ENCODE data around the gene SQSTM1. TPM values are rescaled to one million over a fixed set of nuclear protein-coding genes. Genes with fewer than 3 reads are reported as not detected.
A peak's percentile ranks its signal among the peaks of the same experiment; 100 is the strongest.

SQSTM1 gene
- total RNA-seq, 1 experiment from 2014 or later: 715 TPM

GRCh38 chr5:179822059-179822432 is 1.3 kb downstream of the SQSTM1 start:
- TF ChIP-seq EZH2 (IDR thresholded peaks at IDR 0.05; ENCODE audit: low read depth): no peak
- TF ChIP-seq, protein P1, sequence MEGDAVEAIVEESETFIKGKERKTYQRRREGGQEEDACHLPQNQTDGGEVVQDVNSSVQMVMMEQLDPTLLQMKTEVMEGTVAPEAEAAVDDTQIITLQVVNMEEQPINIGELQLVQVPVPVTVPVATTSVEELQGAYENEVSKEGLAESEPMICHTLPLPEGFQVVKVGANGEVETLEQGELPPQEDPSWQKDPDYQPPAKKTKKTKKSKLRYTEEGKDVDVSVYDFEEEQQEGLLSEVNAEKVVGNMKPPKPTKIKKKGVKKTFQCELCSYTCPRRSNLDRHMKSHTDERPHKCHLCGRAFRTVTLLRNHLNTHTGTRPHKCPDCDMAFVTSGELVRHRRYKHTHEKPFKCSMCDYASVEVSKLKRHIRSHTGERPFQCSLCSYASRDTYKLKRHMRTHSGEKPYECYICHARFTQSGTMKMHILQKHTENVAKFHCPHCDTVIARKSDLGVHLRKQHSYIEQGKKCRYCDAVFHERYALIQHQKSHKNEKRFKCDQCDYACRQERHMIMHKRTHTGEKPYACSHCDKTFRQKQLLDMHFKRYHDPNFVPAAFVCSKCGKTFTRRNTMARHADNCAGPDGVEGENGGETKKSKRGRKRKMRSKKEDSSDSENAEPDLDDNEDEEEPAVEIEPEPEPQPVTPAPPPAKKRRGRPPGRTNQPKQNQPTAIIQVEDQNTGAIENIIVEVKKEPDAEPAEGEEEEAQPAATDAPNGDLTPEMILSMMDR (conservative IDR thresholded peaks at IDR 0.05): no peak
- H3K4me2 ChIP-seq: peak overlapping the region; percentile 100
- peaks cover 53% of the 10 kb centered on the region for H4K20me1 ChIP-seq (ENCODE audit: insufficient read depth)
- peaks cover 55% of the 10 kb centered on the region for H3K4me1 ChIP-seq (replicated peaks; ENCODE audit: insufficient read depth)
- ChIA-PET POLR2A (ENCODE audit: unreplicated experiment) (interaction anchor here (0.5 to 0.7 kb wide), 13 partner anchors 10 to 241 kb away, joined by 3 to 23 read pairs (median 4); partner anchors contain the start of gene HNRNPH1), CTCF (interaction anchor here (0.6 kb wide), 1 partner anchor 118 kb away, joined by 4 read pairs; no protein-coding TSS in a partner anchor)
- H3K27me3 ChIP-seq (ENCODE audit: insufficient read depth, low read depth): no peaks in the 10 kb centered on the region
- TSS peak; percentile 48 for BruUV-seq (replicated peaks)
- peaks cover 71% of the 10 kb centered on the region for H3K79me2 ChIP-seq (ENCODE audit: low read depth)
- peak overlapping the region; percentile 100 for H3K27ac ChIP-seq
- no peaks in the 10 kb centered on the region for H3K9me2 ChIP-seq (ENCODE audit: insufficient read depth)
- H3K4me3 ChIP-seq: peak overlapping the region; percentile 98
- H3K9me3 ChIP-seq (ENCODE audit: insufficient read depth, low read depth): no peaks in the 10 kb centered on the region
- intact Hi-C loops (cut with micrococcal nuclease; ENCODE audit: unreplicated experiment): no loop called here
- peaks cover 47% of the 10 kb centered on the region for H3K36me3 ChIP-seq (ENCODE audit: low read depth)
- H3F3A ChIP-seq (ENCODE audit: insufficient read depth, low read depth): peaks cover 80% of the 10 kb centered on the region
- DNase-seq: no peak
- no peak overlapping the region for H2AFZ ChIP-seq

DNA sequence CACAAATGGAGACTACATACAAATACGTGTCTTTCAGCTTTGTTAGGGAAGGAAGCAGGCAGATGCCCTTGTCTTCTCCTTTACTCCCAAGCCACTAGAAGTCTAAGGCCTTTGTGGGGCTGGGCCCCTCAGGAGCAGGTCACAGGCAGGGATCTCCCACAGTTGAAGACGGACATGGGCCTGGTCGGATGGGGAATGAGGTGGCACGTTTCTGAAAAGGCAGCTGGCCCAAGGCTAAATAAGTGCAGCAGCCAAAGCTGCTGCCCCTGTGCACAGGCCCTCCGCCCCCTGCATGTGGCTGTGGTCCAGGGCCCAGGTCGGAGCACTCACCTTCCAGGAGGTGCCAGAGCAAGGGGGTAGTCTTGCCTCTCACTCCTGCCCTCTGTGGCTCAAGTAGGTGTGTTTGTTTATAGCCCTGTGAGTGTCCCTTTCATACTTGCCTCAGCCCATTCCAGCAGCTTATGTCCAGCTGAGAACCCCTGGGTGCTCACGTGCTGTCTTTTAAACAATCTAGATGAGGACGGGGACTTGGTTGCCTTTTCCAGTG is 1.8 kb downstream of the SQSTM1 start:
- Histone ChIP-seq H3K27ac (peak overlapping the region; percentile 100; the same call in 1 of the 2 replicates), H3K9me3 (ENCODE audit: insufficient read depth, low read depth) (no peaks in the 10 kb centered on the region), H3K36me3 (ENCODE audit: low read depth) (peaks cover 51% of the 10 kb centered on the region), H3K4me1 (replicated peaks; ENCODE audit: insufficient read depth) (peaks cover 54% of the 10 kb centered on the region), H2AFZ (no peak overlapping the region), H3K4me3 (peak overlapping the region; percentile 98), H4K20me1 (ENCODE audit: insufficient read depth) (peaks cover 58% of the 10 kb centered on the region), H3F3A (ENCODE audit: insufficient read depth, low read depth) (peaks cover 82% of the 10 kb centered on the region), H3K27me3 (ENCODE audit: insufficient read depth, low read depth) (no peaks in the 10 kb centered on the region), H3K4me2 (peak overlapping the region; percentile 100), H3K9me2 (ENCODE audit: insufficient read depth) (no peaks in the 10 kb centered on the region), H3K79me2 (ENCODE audit: low read depth) (peaks cover 75% of the 10 kb centered on the region)
- BruUV-seq (replicated peaks): no TSS peak
- TF ChIP-seq EZH2 (IDR thresholded peaks at IDR 0.05; ENCODE audit: low read depth): no peak
- TF ChIP-seq, protein P1 (conservative IDR thresholded peaks at IDR 0.05): no peak
- ChIA-PET CTCF (interaction anchor here (0.6 kb wide), 1 partner anchor 118 kb away, joined by 4 read pairs; no protein-coding TSS in a partner anchor), POLR2A (ENCODE audit: unreplicated experiment) (interaction anchor here (0.5 to 0.7 kb wide), 13 partner anchors 10 to 241 kb away, joined by 3 to 23 read pairs (median 4); partner anchors contain the start of gene HNRNPH1)
- no peak for DNase-seq
- intact Hi-C loops (cut with micrococcal nuclease; ENCODE audit: unreplicated experiment): no loop called here

GRCh38 chr5:179823937-179824744 is 3.4 kb downstream of the SQSTM1 start:
- H3K4me2 ChIP-seq: peak overlapping the region; percentile 100
- POLR2A ChIA-PET (ENCODE audit: unreplicated experiment): no interaction called here
- intact Hi-C loops (cut with micrococcal nuclease; ENCODE audit: unreplicated experiment): no loop called here

More at GRCh38 chr5:179823937-179824744, 3.4 kb downstream of the SQSTM1 start:
- H3K4me3 ChIP-seq: peak overlapping the region; percentile 34; the same call in 1 of the 2 replicates
- no peaks in the 10 kb centered on the region for H3K9me2 ChIP-seq (ENCODE audit: insufficient read depth)
- H3F3A ChIP-seq (ENCODE audit: insufficient read depth, low read depth): peaks cover 88% of the 10 kb centered on the region
- no peaks in the 10 kb centered on the region for H3K27me3 ChIP-seq (ENCODE audit: insufficient read depth, low read depth)
- H3K9me3 ChIP-seq (ENCODE audit: insufficient read depth, low read depth): no peaks in the 10 kb centered on the region
- TF ChIP-seq, protein P1 (conservative IDR thresholded peaks at IDR 0.05): no peak
- no TSS peak for BruUV-seq (replicated peaks)
- no peak overlapping the region for H3K27ac ChIP-seq
- H3K4me1 ChIP-seq (replicated peaks; ENCODE audit: insufficient read depth): peaks cover 47% of the 10 kb centered on the region
- CTCF ChIA-PET: no interaction called here
- H4K20me1 ChIP-seq (ENCODE audit: insufficient read depth): peaks cover 74% of the 10 kb centered on the region
- H2AFZ ChIP-seq: no peak overlapping the region
- H3K36me3 ChIP-seq (ENCODE audit: low read depth): peaks cover 66% of the 10 kb centered on the region
- peaks cover 91% of the 10 kb centered on the region for H3K79me2 ChIP-seq (ENCODE audit: low read depth)
- no peak for DNase-seq

Measured in PC-9 (cell line).